GM12865 (cell line): ENCODE data around the gene PPP2R2C.

Experiments used
- DNase-seq: peaks from one replicate; pipeline ENCODE4 v3.0.0; 2010; ENCODE audit warnings: low read depth
- H3K4me3 ChIP-seq: 2 replicates; pipeline ENCODE4 v1.5.1; 2011; ENCODE audit warnings: mild to moderate bottlenecking, low read depth, low read length, control low read depth
- CTCF ChIP-seq: IDR thresholded peaks from 2 replicates; pipeline ENCODE4 v1.5.1; 2011; ENCODE audit warnings: low read length, control low read depth, low read depth, inconsistent platforms; ENCODE audit not compliant: insufficient read depth; ENCODE audit errors: missing control alignments

The PPP2R2C gene

GRCh38 chr4:6469144-6469543 lies 3.3 kb downstream of the PPP2R2C start:
- no peak for TF ChIP-seq CTCF
- H3K4me3 ChIP-seq: no peak overlapping the region
- no peak for DNase-seq

- no peak for DNase-seq
- TF ChIP-seq CTCF: no peak
These were observed 4.0 kb downstream of the PPP2R2C start for GRCh38 chr4:6468376-6468775.

GRCh38 chr4:6467600-6467999 lies 4.8 kb downstream of the PPP2R2C start:
- no peak for DNase-seq
- no peak overlapping the region for H3K4me3 ChIP-seq
- TF ChIP-seq CTCF: no peak

More at GRCh38 chr4:6468376-6468775, 4.0 kb downstream of the PPP2R2C start:
- no peak overlapping the region for H3K4me3 ChIP-seq

GRCh38 chr4:6466756-6467381 lies 5.5 kb downstream of the PPP2R2C start:
- no peak for DNase-seq
- TF ChIP-seq CTCF: no peak
- no peak overlapping the region for H3K4me3 ChIP-seq

GRCh38 chr4:6465955-6466354 lies 6.5 kb downstream of the PPP2R2C start:
- H3K4me3 ChIP-seq: no peak overlapping the region
- TF ChIP-seq CTCF: no peak
- DNase-seq: no peak

GRCh38 chr4:6464842-6465588 lies 7.4 kb downstream of the PPP2R2C start:
- no peak overlapping the region for H3K4me3 ChIP-seq
- no peak for TF ChIP-seq CTCF
- DNase-seq: no peak
